Tibial nerve (tissue), 4 donors: Measurements from ENCODE around the gene ABCA13.

ENCODE experiments used
- EP300 ChIP-seq, 2 donors: sonication (generic); formaldehyde crosslinking; IDR thresholded peaks; one replicate each; pipeline ENCODE4 v1.6.1; 2017; ENCODE audit warnings: antibody characterized with exemption in 2 of 2, mild to moderate bottlenecking in 1 of 2
- POLR2A ChIP-seq, 2 donors: fragments of 450-650 bp; IDR thresholded peaks; one replicate each; pipeline ENCODE4 v1.6.1; 2017; ENCODE audit warnings: antibody characterized with exemption in 2 of 2, mild to moderate bottlenecking in 2 of 2, moderate library complexity in 2 of 2
- TF ChIP-seq, protein P1 (sequence below), 5 experiments: fragments of 200-600 bp in 3 of 5; fragments of 450-650 bp in 2 of 5; sonication (generic) in 3 of 5; IDR thresholded peaks; one replicate each; pipeline ENCODE4 v1.5.1; 2016 to 2019; ENCODE audit warnings: antibody characterized with exemption in 5 of 5, mild to moderate bottlenecking in 3 of 5, moderate library complexity in 2 of 5

DNA sequence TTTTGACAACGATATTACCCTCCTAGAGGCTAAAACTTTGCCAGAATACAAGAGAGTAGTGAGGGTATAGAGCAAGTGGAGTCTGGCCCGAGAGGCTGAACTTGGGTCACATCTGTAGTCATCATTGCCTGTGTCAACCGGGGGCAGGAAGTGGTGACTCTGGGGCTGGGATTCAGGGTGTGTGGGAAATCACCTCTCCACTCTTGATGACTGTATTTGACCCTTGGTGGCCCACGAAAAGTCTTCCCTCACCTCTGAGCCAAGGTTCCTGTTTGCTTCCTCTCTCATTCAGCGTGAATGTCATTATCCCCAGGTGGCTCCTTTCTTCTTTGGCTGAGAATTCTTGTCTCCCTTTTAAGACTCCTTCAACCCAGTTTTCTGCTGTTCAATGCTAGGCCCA is 240.4 kb downstream of the ABCA13 start:
- TF ChIP-seq, protein P1, sequence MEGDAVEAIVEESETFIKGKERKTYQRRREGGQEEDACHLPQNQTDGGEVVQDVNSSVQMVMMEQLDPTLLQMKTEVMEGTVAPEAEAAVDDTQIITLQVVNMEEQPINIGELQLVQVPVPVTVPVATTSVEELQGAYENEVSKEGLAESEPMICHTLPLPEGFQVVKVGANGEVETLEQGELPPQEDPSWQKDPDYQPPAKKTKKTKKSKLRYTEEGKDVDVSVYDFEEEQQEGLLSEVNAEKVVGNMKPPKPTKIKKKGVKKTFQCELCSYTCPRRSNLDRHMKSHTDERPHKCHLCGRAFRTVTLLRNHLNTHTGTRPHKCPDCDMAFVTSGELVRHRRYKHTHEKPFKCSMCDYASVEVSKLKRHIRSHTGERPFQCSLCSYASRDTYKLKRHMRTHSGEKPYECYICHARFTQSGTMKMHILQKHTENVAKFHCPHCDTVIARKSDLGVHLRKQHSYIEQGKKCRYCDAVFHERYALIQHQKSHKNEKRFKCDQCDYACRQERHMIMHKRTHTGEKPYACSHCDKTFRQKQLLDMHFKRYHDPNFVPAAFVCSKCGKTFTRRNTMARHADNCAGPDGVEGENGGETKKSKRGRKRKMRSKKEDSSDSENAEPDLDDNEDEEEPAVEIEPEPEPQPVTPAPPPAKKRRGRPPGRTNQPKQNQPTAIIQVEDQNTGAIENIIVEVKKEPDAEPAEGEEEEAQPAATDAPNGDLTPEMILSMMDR (IDR thresholded peaks at IDR 0.05), result no peak
- TF ChIP-seq POLR2A (IDR thresholded peaks at IDR 0.05), result no peak
- no peak for TF ChIP-seq EP300 (IDR thresholded peaks at IDR 0.05)
